ENCODE results near the gene APEX1.

GRCh38 chr14:20460458-20461224, 5.6 kb downstream of the APEX1 start:
- TF ChIP-seq, protein P1, sequence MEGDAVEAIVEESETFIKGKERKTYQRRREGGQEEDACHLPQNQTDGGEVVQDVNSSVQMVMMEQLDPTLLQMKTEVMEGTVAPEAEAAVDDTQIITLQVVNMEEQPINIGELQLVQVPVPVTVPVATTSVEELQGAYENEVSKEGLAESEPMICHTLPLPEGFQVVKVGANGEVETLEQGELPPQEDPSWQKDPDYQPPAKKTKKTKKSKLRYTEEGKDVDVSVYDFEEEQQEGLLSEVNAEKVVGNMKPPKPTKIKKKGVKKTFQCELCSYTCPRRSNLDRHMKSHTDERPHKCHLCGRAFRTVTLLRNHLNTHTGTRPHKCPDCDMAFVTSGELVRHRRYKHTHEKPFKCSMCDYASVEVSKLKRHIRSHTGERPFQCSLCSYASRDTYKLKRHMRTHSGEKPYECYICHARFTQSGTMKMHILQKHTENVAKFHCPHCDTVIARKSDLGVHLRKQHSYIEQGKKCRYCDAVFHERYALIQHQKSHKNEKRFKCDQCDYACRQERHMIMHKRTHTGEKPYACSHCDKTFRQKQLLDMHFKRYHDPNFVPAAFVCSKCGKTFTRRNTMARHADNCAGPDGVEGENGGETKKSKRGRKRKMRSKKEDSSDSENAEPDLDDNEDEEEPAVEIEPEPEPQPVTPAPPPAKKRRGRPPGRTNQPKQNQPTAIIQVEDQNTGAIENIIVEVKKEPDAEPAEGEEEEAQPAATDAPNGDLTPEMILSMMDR (IDR thresholded peaks at IDR 0.05): no peak
- TF ChIP-seq POLR2A (IDR thresholded peaks at IDR 0.05): no peak
